Testis (tissue), 3 donors: ENCODE measurements around the gene SAXO2. TPM values are rescaled to one million over a fixed set of nuclear protein-coding genes. Genes with fewer than 3 reads are reported as not detected.
"Not testable (repeated sequence)": the region's sequence is repeated elsewhere in the genome, so short reads cannot be mapped to it uniquely, and the experiment has no call there.

Experiments used
- DNase-seq: peaks from one replicate; pipeline ENCODE4 v3.0.0-alpha.2; 2019
- H3K27ac ChIP-seq, 2 donors: fragments of 200-600 bp; sonication (generic); one replicate each; pipeline ENCODE4 v1.5.1; 2019
- H3K27me3 ChIP-seq: fragments of 200-600 bp; sonication (generic); one replicate; pipeline ENCODE4 v1.5.1; 2019
- H3K36me3 ChIP-seq: fragments of 200-600 bp; sonication (generic); one replicate; pipeline ENCODE4 v1.5.1; 2017; ENCODE audit warnings: low read depth; ENCODE audit errors: missing control alignments
- H3K4me1 ChIP-seq: fragments of 200-600 bp; sonication (generic); one replicate; pipeline ENCODE4 v1.5.1; 2019
- H3K4me3 ChIP-seq, 2 donors: fragments of 200-600 bp; sonication (generic); one replicate each; pipeline ENCODE4 v1.5.1; 2017 to 2019
- H3K9me3 ChIP-seq: fragments of 200-600 bp; sonication (generic); one replicate; pipeline ENCODE4 v1.5.1; 2017
- POLR2A ChIP-seq: fragments of 450-650 bp; IDR thresholded peaks from one replicate; pipeline ENCODE4 v1.6.1; 2017; ENCODE audit warnings: antibody characterized with exemption, mild to moderate bottlenecking, moderate library complexity
- WGBS, 2 donors: methylation state at CpG; one replicate each; pipeline ENCODE4 v1.1.5; 2018; 5-methylcytosine and 5-hydroxymethylcytosine counted together
- intact Hi-C: fragments of 100-400 bp; cut with DNase I; formaldehyde crosslinking; loops from one replicate; pipeline ENCODE4 v1.15.1; 2023; ENCODE audit warnings: low total_unique reads
- polyA plus RNA-seq: library from polyadenylated mRNA; stranded (reverse); fragments of 350-450 nt; fragmentation: Illumina TruSeq; extraction: RNeasy Lipid Tissue Mini Kit (QIAGEN cat#74804); gene quantifications from one replicate; pipeline ENCODE4 v1.2.3, GENCODE V29; 2014; ENCODE audit warnings: low read depth, low replicate concordance; ENCODE audit not compliant: insufficient read depth
- total RNA-seq, 2 donors: library from RNA; depleted of rRNA; stranded (reverse); fragments of >200 nt; gene quantifications; one replicate each; pipeline ENCODE4 v1.2.3, GENCODE V29; 2016
- TF ChIP-seq, protein P1 (sequence below), 3 experiments: fragments of 450-650 bp in 2 of 3; fragments of 200-600 bp in 1 of 3; sonication (generic) in 1 of 3; IDR thresholded peaks; one replicate each; pipeline ENCODE4 v1.5.1; 2016 to 2019; ENCODE audit warnings: antibody characterized with exemption in 3 of 3, mild to moderate bottlenecking in 2 of 3, moderate library complexity in 1 of 3

Gene SAXO2
- total and polyA plus RNA-seq, 3 donors from 2014 or later: 22.1 to 35.2 (median 28.0) TPM

DNA sequence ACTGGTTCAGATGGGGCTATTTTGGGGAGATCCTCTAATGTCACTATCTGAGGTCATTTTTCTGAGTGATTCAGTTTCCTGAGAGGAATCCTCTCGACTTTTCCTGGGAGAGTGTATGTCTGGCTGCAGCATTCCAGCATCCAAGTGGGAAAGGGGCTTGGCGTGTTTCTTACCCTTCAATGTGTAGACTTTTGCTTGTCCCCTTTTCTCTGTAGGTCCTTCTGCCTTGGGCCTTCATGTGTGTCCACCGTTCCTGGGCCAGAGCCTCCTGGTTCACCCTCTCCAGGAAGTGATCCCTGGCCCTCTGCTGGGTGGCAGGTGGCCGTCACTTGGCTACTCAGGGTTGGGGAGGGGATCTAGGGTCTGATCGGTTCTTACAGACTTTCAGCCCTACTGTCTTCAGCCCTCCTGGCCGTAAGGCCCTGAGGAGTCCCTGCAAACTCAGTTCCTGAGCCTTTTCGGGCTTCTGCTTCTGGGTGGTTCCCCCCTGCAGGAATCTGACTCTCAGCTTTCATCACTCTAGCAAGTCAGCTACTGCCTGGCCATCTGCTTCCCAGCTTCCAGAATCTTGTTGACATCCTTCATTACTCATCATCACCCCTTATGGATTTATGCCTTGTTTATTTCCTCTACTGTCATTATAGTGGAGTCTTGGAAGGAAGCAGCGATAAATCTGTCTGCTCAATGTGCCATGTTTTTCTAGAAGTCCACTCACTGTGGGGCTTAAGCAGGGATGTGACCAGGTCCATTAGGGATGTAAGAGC, 50.1 kb downstream of the SAXO2 start:
- Histone ChIP-seq H3K27ac (no peak overlapping the region), H3K27me3 (no peaks in the 10 kb centered on the region), H3K9me3 (no peaks in the 10 kb centered on the region), H3K36me3 (no peaks in the 10 kb centered on the region), H3K4me3 (no peak overlapping the region), H3K4me1 (no peaks in the 10 kb centered on the region)
- no peak for DNase-seq
- intact Hi-C loops: no loop called here
- TF ChIP-seq POLR2A: no peak
- WGBS, 2 donors: 77 to 79% methylated on average over 8 of the region's 8 CpGs

DNA sequence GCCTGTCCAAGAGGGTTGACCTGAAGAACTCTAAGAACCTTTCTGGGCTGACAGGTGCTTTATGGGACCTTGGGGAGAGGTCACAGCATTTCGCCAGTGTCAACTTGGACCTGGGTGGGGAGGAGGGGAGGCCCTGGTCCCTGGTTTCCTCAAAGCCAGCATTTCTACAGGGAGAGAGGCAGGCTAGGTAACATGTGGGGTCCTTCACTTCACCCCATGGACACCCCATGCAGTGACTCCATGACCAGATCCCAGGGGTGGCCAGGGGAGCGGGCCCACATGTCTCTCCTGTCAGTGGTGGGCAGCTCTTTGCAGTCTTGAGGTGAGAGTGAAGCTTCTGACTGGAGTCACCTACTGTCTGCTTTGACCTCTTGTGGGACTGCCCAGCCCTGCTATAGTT, 50.8 kb downstream of the SAXO2 start:
- H3K27me3 ChIP-seq: no peaks in the 10 kb centered on the region
- DNase-seq: no peak
- no peaks in the 10 kb centered on the region for H3K36me3 ChIP-seq
- no peaks in the 10 kb centered on the region for H3K9me3 ChIP-seq
- TF ChIP-seq POLR2A: no peak
- TF ChIP-seq, protein P1, sequence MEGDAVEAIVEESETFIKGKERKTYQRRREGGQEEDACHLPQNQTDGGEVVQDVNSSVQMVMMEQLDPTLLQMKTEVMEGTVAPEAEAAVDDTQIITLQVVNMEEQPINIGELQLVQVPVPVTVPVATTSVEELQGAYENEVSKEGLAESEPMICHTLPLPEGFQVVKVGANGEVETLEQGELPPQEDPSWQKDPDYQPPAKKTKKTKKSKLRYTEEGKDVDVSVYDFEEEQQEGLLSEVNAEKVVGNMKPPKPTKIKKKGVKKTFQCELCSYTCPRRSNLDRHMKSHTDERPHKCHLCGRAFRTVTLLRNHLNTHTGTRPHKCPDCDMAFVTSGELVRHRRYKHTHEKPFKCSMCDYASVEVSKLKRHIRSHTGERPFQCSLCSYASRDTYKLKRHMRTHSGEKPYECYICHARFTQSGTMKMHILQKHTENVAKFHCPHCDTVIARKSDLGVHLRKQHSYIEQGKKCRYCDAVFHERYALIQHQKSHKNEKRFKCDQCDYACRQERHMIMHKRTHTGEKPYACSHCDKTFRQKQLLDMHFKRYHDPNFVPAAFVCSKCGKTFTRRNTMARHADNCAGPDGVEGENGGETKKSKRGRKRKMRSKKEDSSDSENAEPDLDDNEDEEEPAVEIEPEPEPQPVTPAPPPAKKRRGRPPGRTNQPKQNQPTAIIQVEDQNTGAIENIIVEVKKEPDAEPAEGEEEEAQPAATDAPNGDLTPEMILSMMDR (IDR thresholded peaks at IDR 0.05): no peak
- intact Hi-C loops: no loop called here
- H3K27ac ChIP-seq: no peak overlapping the region
- H3K4me3 ChIP-seq: no peak overlapping the region
- no peaks in the 10 kb centered on the region for H3K4me1 ChIP-seq
- WGBS, 2 donors: 96 to 100% methylated on average over 1 to 2 of the region's 2 CpGs

DNA sequence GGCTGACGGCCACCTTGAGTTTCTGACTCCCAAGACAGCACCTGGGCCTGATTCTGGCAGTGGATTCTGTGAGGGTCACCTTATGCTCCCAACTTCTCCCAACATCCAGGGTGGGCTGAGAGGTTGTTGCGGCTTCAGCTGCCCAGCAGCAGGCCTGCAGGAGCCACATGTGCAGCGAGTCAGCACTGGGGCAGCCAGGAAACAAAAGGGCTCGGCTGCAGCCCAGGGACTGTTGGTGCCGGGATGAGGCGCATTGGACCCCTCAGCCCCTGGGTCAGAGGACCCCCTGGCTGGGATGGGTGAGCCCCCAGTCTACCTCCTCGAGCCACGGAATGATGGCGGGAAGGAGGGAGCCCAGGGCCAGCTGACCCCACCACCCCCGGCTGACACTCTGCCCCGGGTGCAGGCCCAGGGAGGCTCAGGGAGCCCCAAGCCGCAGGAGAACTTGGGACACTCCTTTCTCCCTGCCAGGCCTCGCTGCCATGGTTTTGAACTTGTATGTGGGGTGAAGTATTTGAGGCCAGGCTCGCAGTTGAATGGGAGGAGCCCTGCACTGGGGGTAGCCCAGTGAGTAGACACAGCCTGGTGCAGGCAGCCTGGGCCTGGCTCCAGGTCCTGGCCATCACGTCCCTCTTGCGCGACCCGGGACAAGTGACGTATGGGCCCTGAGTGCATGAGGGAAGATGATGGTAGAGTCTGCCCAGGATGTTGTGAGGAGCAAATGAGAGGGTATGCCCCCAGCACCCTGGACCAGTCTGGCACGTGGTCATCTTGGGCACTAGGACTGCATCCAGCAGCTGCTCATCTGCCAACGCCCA, 51.5 kb downstream of the SAXO2 start:
- intact Hi-C loops, H3K9me3 ChIP-seq, DNase-seq: not testable (repeated sequence)

DNA sequence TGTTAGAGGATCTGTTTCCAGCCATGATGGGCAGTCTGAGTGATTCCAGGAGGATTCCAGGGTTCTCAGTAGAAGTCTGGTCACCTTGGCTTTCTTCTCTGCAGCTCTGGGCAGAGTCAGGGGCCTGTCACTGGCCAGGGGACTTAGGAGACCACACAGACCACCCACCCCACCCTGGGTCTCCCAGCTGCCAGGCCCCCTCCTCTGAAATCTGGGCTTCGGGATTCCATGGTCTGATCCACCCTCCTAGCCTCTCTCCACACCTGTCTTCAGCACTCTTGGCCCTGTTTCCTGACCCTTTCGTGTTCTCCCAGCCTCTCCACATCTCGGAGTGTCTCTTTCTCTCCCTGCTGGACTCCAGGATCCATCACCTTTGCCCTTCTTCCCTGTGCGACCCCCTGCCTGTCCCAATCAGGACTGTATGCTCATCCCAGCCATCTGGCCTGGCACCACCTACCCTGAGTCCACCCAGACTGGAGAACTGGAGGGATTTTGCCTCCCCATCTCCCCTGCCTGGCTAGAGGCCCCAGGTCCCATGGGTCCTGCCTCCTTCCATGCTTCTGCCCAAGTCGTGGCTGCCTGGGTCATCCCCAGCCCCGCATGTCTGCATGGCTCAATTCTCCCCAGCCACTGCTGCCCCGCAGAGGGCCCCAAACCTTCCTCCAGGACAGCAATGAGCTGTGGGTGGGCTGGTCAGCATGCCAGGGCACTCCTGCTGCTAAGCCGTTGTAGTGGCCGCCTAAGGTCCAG, 52.3 kb downstream of the SAXO2 start:
- H3K27ac ChIP-seq: no peak overlapping the region
- no peaks in the 10 kb centered on the region for H3K4me1 ChIP-seq
- no peak for TF ChIP-seq POLR2A
- TF ChIP-seq, protein P1 (IDR thresholded peaks at IDR 0.05): no peak
- no peak for DNase-seq
- no peak overlapping the region for H3K4me3 ChIP-seq
- intact Hi-C loops: no loop called here
- WGBS, 2 donors: 76 to 87% methylated on average over 7 to 9 of the region's 9 CpGs
- no peaks in the 10 kb centered on the region for H3K27me3 ChIP-seq
- no peaks in the 10 kb centered on the region for H3K36me3 ChIP-seq
- no peaks in the 10 kb centered on the region for H3K9me3 ChIP-seq

More for the DNA sequence above, 51.5 kb downstream of the SAXO2 start:
- not testable (repeated sequence) for H3K27ac ChIP-seq, H3K36me3 ChIP-seq, H3K4me1 ChIP-seq, H3K27me3 ChIP-seq, H3K4me3 ChIP-seq
- WGBS, 2 donors: 91 to 94% methylated on average over 5 to 21 of the region's 21 CpGs

DNA sequence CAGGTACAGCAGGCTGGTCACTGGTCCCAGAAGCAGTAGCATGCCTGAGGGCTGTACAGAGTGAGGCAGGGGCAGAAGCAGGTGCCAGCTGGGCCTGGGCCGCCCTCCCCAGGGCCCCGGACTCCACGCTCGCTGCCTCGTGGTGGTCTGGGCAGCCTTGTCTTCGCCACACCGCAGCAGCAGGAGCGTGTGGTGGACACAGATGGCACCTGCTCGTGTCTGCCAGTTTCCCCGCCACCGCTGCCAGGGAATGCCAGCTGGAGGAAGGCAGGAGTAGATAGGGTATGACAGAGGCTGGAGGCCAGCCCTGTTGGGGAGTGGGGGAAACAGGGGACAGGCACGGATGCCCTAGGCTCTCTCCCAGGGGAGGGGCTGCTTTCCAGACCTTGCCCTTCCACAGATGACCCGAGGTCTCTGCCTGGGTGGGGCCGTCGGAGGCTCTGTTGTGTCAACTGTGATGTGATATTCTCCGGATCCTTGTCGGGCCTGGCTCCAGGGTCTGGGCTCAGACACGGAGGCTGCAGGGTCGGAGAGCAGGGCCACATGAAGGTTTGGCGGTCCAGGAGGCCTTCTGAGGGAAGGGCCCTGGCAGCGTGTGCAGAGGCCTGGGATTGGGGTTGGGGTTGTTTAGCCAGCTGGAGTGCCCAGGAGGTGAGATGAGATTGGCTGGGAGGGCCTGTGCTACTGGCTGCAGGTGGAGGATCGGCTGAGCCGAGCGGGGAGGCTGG, 53.1 kb downstream of the SAXO2 start:
- TF ChIP-seq POLR2A: no peak
- TF ChIP-seq, protein P1 (IDR thresholded peaks at IDR 0.05): no peak
- no peak for DNase-seq
- Histone ChIP-seq H3K36me3 (no peaks in the 10 kb centered on the region), H3K27ac (no peak overlapping the region), H3K4me1 (no peaks in the 10 kb centered on the region), H3K9me3 (no peaks in the 10 kb centered on the region), H3K4me3 (no peak overlapping the region), H3K27me3 (no peaks in the 10 kb centered on the region)
- 75 to 86% methylated on average over 8 to 24 of the region's 24 CpGs for WGBS, 2 donors
- intact Hi-C loops: no loop called here

DNA sequence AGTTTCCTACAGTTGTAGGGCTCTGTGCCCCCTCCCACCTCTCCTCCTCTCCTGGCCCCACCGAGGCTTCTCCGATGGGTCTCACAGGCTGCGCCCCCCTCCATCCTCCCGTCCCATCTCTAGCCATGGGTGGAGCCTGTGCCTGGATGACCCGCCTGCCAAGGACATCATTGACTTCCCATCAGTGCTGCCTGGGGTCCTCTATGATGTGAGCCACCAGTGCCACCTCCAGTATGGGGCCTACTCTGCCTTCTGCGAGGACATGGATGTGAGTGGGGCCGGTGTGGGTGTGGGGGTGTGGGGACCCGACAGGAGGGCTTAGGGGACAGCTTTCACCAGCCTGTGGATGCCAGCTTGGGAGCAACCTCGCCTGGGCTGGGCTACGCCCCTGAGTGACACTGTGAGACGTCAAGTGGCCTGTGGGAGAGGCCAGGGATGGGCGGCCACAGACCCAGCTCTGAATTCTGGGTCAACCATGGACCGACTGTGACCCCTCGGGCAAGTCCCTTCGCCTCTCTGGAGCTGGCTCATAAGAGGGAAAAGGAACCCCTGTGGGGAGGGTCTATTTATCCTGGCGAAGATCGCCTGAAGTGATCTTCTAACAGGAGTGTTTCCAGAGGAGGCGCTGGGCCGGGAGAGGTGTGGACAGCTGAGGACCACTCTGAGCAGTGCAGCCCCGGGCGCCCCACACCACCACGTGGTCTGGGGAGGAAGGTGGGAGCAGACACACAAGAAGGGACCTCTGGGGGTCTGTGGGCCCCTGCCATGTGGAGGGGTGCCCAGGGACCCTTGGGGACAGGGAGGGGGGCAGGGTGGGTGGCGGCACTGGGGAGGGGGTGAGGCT, 53.9 kb downstream of the SAXO2 start:
- H3K4me3 ChIP-seq, H3K27me3 ChIP-seq, H3K4me1 ChIP-seq, DNase-seq, intact Hi-C loops, H3K9me3 ChIP-seq, H3K27ac ChIP-seq, H3K36me3 ChIP-seq: not testable (repeated sequence)
- 95% methylated on average over 13 to 23 of the region's 23 CpGs for WGBS, 2 donors
